ENCODE measurements around the gene SPAG9.
"Not testable (repeated sequence)": the region's sequence is repeated elsewhere in the genome, so short reads cannot be mapped to it uniquely, and the experiment has no call there.

The SPAG9 gene

DNA sequence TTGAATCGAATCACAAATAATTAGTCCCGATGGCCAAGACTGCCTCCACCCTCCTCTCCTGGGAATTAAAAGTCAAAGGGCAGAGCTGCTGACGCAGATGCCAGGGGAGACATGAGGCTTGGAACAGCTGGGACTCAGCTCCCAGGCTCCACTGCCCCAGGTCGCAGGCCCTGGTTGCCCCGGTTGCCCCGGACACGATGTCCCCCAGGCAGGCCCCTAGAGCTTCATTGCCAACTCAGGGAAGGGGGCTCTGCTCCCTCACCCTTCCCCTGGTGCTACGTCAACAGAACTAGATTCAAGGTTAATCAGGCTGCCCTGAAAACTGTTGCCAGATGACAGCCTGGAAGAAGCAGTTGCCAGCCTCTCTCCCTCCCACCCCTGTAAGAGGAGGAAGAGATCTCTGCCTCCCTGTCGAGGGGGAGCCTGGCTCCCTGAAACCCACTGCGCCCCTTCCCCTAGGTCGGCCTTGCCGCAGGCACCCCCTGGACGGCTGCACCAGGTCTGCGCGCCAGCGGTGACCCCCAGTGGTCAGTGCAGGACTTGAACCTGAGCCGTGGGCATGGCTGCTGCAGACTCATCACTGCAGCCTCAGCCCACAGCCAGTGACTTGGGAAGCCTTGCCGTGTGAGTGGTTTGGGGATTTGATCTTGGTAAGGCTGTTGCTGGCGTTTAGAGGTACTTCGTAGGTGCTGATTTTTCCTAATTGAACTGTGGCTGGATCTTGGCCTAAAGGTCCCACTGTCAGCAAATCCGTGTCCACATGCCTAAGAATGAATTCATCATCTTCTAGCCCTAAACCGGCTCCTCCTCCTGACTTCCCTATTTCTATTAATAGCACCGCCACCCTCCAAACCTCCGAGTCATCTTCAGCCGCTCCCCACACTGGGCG, 170.4 kb downstream of the SPAG9 start:
- DNase-seq = peak; percentile 68 to 70

DNA sequence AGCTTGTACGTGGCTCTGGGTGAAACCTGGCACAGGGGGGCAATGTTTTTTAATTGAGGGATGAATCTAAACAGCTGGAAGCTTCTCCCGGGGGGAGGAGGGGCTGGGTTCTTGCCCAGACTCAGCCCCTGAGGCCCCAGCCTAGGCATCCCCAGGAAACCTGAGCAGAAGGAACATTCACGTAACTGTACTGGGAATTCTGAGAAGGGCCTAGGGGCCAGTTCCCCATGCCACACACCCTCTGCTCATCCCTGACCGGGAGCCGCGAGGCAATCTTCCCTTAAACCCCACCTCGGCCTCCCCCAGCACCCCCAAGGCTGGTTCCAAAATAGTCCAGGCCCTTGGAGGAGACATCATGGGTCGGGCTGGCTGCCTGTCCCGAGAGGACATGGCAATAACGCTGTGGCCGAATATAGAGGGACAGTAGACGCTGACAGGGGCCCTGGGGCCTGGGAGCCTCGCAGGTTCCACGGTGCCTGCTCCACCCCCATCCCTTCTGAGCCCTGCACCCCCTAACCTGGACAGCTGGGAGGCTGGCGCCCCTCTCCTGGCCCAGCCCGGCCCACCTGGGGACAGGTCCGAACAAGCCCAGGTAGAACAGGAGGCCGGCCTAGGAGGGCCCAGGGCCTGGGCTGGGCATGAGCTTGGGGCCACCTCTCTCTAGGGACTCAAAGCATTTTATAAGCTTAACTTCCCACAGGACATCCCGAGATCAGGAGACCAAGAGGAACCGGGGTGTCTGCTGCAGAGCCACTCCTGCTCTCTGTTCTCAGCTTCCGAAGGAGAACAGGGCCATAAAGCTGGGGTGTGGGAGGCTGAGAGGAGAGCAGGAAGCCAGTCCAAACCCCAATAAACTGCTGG, 171.3 kb downstream of the SPAG9 start:
- no peak for DNase-seq

DNA sequence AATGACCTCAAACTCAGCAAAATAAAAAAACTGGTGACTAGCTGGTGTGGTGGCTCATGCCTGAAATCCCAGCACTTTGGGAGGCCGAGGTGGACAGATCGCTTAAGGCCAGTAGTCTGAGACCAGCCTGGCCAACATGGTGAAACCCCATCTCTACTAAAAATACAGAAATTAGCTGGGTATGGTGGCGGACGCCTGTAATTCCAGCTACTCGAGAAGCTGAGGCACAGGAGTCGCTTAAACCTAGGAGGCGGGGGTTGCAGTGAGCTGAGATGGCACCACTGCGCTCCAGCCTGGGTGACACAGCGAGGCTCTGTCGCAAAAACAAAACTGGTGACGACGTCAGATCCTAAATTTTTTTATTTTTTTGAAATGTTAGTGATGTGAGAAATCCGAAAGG, 172.0 kb downstream of the SPAG9 start:
- DNase-seq = no peak

DNA sequence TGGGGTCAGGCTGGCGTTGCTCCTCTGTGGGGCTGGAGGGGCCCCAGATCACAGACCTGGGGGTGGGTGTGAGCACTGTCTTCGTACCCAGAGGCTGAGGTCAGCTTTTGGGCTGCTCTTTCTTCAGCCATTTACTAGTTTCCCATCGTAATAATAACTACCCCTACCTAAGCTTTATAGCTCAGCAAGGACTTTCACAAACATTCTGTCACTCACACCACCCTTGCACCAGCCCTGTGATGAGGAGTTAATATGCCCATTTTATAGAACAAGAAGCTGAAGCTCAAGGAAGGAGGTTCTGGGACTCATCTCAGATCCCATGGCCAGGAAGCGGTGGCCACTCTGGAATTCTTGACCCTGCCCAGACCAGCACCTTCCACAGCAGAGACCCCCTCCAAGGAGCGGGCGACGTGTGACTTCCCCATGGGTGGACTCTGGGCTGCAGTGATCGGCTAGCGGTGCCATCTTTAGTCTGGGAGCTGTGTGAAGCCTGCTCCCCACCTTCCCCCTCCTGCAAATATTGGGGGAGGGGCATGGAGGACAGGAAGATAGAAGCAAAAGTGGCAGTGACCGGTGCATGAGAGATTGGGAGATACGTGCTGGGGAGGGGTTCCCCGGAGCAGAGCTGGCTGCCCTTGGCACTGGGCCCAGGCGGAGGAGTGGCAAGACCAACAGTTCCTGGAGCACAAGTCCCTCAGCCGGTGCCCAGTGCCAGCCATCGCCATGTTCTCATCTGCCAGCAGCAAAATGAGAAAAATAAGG, 172.7 kb downstream of the SPAG9 start:
- peak in 1 of 2 donors; percentile 26 for DNase-seq

DNA sequence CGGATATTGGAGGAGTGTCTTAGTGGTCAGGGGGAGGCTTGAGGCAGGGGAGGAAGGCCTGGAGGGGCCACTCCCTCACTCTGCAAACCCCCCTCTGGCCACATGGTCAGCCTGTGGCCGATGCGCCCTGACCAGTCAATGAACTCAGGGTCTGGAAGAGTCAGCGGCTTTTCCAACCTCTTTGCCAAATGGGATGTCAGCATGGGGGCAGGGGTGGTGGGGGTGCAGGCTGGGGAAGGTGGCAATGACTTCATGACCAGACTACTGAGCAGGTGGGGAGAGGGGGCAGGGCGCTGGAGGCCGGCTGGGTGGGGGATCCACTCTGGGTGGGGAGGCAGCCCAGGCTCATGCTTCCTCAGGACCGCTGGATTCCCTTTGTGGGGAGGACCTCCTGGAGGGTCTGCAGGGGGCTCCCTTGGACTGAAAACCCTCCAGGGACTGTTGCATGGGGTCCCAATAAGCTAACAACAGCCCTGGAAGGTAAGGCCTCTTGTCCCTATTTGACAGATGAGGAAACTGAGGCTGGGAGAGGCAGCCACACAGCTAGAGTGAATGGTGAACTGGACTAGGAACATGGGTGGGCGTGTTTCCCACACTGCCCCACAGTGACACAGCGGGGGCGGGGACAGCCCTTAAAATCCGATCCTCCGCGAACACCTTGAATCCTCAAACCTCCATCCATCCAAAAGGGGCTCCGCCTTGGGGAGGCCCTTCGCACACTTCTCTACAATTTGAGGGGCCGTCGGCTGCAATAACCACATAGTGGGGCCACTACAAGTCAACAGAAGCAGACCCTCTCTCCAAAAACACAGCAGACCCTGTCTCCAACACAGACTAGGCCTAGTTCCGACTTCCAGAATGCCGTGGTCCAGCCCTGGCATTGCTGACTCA, 173.5 kb downstream of the SPAG9 start:
- DNase-seq = no peak

DNA sequence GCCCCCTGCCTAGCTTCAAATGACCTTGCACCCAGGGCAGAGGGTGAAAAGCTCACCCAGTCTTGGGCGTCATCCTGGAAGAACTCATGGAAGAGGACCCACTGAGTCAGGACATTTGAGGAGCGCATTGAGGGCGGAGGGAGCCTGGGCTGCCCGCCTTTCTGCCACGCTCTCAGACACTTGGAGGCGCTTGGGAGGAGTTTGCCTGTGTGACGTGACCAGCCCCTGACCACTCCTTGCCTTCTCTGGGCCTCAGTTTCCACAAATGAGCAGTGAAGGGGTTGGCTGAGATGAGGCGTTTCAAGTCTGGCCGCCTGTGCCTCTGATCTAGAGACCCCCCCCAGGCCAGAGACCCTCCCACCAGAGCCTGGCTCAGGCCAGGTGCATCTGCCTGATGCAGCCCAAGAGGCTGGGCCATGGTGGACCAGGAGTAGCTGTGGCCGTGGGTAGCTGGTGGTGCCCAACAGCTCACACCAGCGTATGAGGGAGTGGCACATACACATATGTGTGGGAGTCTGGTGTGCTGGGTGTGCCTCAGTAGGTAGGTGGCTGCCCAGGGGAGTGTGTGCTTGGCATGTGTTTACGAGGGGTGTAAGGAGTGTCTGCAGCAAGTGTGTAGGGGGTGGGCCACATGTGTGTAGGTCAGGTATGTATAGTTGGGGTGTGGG, 174.3 kb downstream of the SPAG9 start:
- no peak for DNase-seq

DNA sequence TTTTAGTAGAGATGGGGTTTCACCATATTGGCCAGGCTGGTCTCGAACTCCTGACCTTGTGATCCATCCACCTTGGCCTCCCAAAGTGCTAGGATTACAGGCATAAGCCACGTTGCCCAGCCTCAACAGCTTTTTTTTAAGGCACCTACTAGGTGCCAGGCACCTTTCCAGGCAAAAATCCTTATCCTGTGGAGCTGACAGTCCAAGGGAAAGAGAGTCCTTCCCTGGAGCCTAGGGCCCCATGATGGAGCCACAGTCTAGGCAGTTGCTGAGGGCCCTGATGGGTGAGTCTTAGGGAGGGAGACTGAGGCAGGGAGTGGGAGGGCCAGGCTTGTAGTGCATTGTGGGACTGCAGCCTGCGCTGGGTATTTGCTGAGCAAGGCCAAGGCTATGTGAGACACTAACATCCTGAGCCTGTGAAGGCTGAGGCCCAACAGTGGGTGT, 174.9 kb downstream of the SPAG9 start:
- no peak for DNase-seq

DNA sequence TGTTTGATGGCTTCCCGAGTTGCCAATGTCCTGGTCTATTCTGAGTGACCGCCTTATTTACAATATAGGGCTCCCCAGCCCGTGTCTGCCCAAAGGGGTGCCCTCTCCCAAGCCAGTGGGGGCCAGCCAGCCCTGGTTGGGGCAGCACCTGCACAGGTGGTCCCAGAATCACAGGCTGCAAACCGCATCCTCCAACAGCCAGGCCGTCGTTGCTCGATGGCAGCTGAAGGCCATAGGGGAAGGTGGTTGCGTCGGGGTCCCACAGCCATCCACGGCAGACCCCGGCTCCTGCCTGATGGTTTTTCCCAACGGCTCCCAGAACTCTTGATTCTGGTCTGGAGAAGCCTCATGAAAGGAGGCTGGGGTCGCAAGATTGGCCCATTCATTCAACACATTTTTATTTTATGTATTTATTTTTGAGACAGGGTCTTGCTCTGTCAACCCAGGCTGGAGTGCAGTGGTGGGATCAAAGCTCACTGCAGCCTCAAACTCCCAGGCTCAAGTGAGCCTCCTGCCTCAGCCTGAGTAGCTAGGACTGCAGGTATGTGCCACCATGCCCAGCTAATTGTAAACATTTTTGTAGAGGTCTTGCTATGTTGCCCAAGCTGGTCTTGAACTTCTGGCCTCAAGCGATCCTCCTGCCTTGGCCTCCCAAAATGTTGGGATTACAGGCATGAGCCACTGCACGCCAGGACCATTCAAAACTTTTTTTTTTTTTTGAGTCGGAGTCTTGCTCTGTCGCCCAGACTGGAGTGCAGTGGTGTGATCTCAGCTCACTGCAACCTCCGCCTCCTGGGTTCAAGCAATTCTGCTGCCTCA, 175.6 kb downstream of the SPAG9 start:
- DNase-seq = no peak

DNA sequence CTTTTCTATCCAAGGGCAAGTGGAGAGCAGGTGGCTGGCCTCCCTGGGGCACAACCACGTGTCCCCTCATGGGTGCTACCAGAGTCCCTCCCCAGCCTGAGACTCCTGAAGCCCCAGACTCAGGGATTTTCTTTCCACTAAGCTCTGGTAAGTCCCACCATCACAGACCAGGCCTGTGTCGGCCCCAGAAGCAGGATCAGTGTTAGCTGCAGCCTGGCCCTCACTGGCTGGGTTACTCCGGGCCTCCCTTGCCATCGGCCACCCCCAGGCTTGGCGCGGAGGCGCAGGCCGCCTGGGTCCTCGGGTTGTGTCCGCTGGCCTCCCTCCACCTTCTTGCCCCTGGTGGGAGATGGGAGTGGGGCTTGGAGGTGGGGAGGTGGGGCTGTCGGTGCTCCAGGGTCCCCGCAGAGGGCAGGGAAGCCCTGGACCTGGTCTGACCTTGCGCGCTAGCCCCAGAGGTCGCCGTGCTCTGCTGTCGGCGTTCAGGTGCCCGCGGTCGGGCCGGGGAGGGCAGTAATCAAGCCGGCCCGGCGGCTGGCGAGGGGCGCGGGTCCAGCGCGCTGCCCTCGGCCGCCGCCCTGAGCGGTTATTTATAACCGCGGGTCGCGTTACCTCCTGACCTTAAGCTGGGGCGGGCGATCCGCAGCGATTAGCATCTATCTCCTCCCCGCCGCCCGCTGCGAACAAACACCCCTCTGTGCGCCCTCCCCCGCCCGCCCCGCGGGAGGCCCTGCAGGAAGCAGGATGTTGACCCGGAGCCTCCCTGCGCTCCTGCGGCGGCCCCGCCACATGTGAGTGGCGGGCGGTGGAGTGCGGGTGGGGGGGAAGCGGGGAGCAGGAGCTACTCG, 176.4 kb downstream of the SPAG9 start:
- DNase-seq = peak; percentile 76 to 83

DNA sequence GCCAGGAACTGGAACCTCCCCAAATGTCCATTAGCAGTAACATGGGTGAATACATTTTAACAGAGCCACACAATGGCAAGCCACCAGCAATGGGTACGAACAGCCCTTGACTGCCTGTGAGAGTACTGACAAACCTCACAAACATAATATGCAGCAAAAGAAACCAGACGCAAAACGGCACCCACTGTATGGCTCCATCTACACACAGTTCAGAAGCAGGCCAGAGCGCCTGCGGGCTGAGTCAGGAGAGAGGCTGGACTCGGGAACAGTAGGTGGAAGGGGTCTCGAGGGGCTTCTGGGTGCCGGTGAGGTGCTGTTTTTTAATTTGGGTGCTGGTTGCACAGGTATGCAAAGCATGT, 177.1 kb downstream of the SPAG9 start:
- no peak for DNase-seq

DNA sequence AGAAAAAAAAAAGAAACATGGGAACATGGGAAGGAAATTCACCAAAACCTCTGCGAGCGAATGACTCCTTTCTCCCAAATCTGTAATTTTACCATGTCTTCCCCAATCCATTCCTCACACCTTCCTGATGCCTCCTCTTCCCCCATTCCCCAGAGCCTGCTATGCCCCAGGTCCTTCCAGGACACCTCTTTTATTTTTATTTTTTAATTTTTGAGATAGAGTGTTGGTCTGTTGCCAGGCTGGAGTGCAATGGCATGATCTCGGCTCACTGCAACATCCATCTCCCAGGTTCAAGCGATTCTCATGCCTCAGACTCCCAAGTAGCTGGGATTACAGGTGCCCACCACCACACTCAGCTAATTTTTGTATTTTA, 179.0 kb downstream of the SPAG9 start:
- not testable (repeated sequence) for DNase-seq

DNA sequence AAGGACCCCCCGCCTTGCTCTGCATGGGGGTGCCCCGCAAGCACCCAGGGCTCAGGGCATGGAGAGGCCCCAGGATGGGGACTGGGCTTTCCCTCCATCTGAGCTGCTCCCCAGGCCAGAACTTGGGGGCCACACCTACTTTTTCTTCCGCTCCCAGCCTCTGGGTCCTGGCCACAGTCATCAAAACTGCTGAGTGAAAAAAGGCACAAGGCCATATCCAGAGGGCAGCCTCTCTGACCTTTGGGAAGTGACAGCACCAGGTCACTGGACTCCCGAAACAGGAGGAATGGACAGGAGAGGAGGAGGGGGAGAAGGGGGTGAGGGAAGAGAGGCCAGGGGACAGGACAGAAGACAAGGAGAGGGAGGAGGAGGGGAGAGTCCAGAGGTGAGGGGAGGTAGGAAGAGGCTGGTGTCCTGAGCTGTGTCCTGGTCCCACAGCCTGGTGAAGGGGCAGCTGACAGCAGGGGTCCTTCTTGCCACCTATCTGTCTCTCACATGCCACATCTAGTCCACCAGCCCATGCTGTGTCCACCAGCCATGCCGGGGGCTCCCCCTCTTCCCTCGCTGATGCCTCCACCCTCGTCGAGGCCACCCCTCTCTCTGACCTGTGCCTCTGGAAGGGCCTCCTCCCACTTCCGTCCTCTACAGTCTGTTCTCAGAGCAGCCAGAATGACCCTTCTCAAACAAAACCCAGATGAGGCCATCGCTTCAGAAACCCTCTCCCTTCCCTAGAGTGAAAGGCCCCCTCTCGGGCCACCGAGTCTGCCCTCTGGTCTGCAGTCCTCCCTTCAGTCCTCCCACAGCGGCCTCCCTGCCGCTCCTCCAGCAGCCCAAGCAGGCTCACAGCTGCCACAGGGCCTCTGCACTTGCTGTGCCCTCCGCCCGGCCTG, 180.6 kb downstream of the SPAG9 start:
- no peak for DNase-seq

DNA sequence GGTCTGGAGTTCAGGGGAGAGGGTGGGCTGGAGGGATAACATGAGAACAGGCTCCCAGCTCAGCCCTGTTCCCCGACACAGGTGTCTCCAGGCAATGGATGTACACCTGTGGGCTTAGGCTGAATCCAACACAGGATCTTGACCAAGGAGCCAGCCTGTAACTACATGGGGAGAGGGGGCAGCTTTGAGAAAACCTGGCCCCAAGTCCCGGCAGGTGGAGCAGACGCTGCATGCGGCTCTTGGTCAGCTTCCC, 181.2 kb downstream of the SPAG9 start:
- no peak for DNase-seq

DNA sequence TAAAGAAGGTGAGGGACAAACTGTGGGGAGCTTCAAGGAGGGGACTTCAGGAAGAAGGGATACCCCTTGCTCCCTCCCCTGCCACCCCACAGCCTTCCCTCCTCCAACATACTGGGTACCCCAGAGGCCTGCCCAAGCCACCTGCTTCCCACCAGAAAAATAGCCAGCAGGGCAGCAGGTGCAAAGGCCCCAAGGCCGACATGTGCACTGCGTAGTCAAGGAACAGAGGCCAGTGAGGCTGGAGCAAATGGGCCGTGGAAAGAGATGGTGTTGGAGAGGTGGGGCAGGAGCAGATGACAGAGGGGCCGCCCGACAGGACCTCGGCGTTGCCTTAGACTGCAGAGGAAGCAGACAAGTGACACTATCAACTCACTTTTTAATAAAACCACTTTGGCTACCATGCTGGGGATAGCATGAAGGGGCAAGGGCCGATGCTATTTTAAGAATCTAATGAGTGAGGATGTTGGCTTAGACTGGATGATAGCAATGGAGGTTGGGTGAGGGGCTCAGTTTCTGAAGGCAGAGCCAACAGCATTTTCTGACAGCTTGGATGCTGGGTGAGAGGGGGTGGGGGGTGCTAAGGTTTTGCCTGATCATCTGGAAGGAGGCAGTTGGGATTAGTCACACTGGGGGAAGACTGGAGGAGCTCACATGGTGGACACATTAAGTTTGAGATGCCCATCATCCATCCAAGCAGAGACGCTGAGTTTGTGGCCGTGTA, 181.7 kb downstream of the SPAG9 start:
- DNase-seq = no peak

DNA sequence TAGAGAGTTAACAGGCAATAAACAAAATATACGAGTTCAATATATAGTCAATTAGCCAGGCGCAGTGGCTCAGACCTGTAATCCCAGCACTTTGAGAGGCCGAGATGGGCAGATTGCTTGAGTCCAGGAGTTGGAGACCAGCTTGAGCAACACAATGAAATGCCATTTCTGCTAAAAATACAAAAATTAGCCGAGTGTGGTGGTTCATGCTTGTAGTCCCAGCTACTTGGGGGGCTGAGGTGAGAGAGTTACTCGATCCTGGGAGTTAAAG, 184.7 kb downstream of the SPAG9 start:
- DNase-seq = no peak

DNA sequence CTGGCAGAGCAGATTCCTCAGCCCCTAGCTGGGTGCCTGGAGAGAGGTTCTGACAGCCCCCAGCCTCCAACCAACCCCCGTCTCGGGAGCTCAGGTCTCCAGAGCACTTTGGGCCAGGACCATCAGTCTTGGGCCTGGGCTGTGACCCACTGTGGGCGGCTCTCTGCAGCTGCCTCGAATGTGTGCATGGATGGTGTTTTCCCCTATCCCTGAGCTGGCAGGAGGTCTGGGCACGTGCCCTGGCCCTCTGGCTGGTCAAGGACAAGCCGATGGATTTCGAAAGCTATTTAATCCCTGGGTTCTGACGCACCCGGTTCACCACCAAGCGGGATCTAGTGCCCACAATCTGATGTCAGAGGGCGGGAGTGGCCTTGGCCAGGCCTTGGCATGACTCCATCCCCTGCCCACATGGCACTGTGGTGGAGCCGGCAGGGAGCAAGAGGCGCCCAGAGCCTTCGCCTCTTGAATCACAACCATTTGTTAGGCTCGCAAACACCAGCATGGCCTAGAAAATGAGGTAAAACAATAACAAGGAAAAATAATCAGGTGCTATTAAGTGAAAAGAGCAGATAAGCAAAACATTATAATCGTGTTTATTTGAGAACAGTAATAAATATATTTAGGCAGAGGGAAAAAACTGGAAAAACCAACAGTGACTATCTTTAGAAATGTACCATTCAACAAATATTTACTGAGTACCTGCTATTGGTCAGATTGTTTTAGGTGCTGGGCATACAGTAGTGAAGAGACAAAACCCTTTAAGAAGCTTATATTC, 185.3 kb downstream of the SPAG9 start:
- peak in 1 of 2 donors; percentile 68 for DNase-seq

DNA sequence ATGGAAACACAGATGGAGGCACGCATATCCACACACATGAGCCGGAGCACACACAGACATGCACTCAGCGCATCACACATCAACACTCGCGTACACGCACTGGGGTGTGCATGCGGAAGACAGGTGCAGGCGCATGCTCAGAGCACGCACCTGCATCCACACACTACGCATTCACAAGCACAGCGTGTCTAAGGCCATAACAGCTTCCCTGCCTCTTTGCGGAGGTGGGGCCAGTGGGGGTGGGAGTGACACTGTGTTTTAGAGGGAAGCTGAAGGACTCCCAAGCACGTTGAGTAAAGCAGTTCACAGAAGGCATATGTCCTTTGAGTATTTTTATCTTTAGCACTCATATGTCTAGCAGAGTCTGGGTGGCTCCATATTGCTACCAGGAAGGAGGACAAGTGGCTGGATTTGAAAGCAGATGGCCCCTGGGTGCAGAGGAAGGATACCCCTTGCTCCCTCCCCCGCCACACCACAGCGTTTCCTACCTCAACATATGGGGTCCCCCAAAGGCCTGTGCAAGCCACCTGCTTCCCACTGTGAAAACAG, 185.9 kb downstream of the SPAG9 start:
- DNase-seq = no peak
